Ovary (tissue), 3 donors: Measurements from ENCODE around the gene CREBRF.

Source experiments
- EP300 ChIP-seq: sonication (generic); formaldehyde crosslinking; IDR thresholded peaks from one replicate; pipeline ENCODE4 v1.6.1; 2017; ENCODE audit warnings: antibody characterized with exemption
- TF ChIP-seq, protein P1 (sequence below), 3 donors: fragments of 450-650 bp in 2 of 3; fragments of 200-600 bp in 1 of 3; IDR thresholded peaks; one replicate each; pipeline versions ENCODE4 v1.5.1 to v1.8.0; 2016 to 2022; ENCODE audit warnings: antibody characterized with exemption in 3 of 3, mild to moderate bottlenecking in 1 of 3
- donor health status: DM: no; HTN: no; CAD: no.

DNA sequence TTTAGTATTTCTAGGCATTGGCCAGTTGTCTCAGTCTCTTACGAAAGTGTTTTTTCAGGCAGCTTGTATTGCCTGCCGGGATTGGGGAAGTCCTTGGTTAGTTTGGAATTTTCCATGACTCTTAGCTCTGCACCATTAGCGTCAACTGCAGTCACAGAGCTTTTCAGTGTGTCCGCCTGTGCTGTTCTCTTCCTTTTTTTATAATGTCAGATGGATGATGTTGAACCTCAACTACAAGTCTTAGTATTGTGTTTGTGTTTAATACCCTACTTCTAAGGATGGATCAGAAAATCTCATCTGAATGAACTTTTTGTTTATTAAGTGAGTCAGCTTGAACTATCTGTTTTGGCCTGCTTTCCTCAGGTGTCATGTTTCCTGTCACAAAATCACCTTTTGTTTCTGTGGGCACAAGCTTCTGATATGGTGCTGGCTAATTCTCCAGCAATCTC is 39.5 kb upstream of the CREBRF start:
- no peak for TF ChIP-seq EP300
- TF ChIP-seq, protein P1, sequence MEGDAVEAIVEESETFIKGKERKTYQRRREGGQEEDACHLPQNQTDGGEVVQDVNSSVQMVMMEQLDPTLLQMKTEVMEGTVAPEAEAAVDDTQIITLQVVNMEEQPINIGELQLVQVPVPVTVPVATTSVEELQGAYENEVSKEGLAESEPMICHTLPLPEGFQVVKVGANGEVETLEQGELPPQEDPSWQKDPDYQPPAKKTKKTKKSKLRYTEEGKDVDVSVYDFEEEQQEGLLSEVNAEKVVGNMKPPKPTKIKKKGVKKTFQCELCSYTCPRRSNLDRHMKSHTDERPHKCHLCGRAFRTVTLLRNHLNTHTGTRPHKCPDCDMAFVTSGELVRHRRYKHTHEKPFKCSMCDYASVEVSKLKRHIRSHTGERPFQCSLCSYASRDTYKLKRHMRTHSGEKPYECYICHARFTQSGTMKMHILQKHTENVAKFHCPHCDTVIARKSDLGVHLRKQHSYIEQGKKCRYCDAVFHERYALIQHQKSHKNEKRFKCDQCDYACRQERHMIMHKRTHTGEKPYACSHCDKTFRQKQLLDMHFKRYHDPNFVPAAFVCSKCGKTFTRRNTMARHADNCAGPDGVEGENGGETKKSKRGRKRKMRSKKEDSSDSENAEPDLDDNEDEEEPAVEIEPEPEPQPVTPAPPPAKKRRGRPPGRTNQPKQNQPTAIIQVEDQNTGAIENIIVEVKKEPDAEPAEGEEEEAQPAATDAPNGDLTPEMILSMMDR (IDR thresholded peaks at IDR 0.05) = no peak
